Prostate gland (tissue), 2 donors: ENCODE data around the gene SLC28A2. TPM values are rescaled to one million over a fixed set of nuclear protein-coding genes. Genes with fewer than 3 reads are reported as not detected.

Source experiments
- DNase-seq: peaks from one replicate; pipeline ENCODE4 v3.0.0-alpha.2; 2019; ENCODE audit warnings: low spot score
- H3K27ac ChIP-seq, 2 donors: fragments of 200-600 bp; sonication (generic); 2 replicates each; pipeline ENCODE4 v1.5.1; 2017 to 2019
- H3K27me3 ChIP-seq: fragments of 200-600 bp; sonication (generic); replicated peaks from 2 replicates; pipeline ENCODE4 v1.5.1; 2019; ENCODE audit not compliant: insufficient read depth
- H3K36me3 ChIP-seq, 2 donors: fragments of 200-600 bp; sonication (generic); 1 replicate in 1 of 2; 2 replicates in 1 of 2; pipeline versions ENCODE4 v1.5.1 to v1.8.1; 2017 to 2019
- H3K4me1 ChIP-seq: fragments of 200-600 bp; sonication (generic); replicated peaks from 2 replicates; pipeline ENCODE4 v1.5.1; 2019
- H3K4me3 ChIP-seq, 2 donors: fragments of 200-600 bp; sonication (generic); 2 replicates each; pipeline ENCODE4 v1.5.1; 2017 to 2019
- H3K9me3 ChIP-seq: fragments of 200-600 bp; sonication (generic); 2 replicates; pipeline ENCODE4 v1.5.1; 2017
- CTCF ChIP-seq, 4 experiments: fragments of 200-600 bp in 2 of 4; fragments of 450-650 bp in 2 of 4; sonication (generic) in 2 of 4; IDR thresholded peaks; 1 replicate in 3 of 4; 2 replicates in 1 of 4; pipeline ENCODE4 v1.5.1; 2016 to 2019; ENCODE audit warnings: antibody characterized with exemption in 4 of 4, mild to moderate bottlenecking in 2 of 4, moderate library complexity in 2 of 4
- POLR2A ChIP-seq: fragments of 450-650 bp; IDR thresholded peaks from one replicate; pipeline ENCODE4 v1.6.1; 2016; ENCODE audit warnings: antibody characterized with exemption, mild to moderate bottlenecking
- POLR2AphosphoS5 ChIP-seq: sonication (generic); formaldehyde crosslinking; IDR thresholded peaks from one replicate; pipeline ENCODE4 v1.6.1; 2017; ENCODE audit warnings: antibody characterized with exemption
- whole genome bisulfite sequencing: methylation state at CpG from one replicate; pipeline ENCODE4 v1.1.5; 2018; 5-methylcytosine and 5-hydroxymethylcytosine counted together
- intact Hi-C: fragments of 100-400 bp; cut with DNase I; formaldehyde crosslinking; loops from one replicate; pipeline ENCODE4 v1.14.2; 2022
- total RNA-seq, 2 donors: library from RNA; depleted of rRNA; stranded (reverse); fragments of >200 nt; gene quantifications; one replicate each; pipeline ENCODE4 v1.1.0, GENCODE V29; 2016

The SLC28A2 gene
- total RNA-seq, 2 donors from 2014 or later, result 0.51 TPM; not detected in 1

GRCh38 chr15:45259796-45260195 lies 7.8 kb downstream of the SLC28A2 start:
- no peak for TF ChIP-seq POLR2AphosphoS5
- TF ChIP-seq POLR2A, result no peak
- TF ChIP-seq CTCF (IDR thresholded peaks at IDR 0.05), result no peak
- WGBS, result 85% methylated on average over 2 of the region's 2 CpGs
- intact Hi-C loops, result no loop called here

GRCh38 chr15:45262906-45263461 lies 10.9 kb downstream of the SLC28A2 start:
- intact Hi-C loops, result no loop called here
- WGBS, result 43% methylated on average over 4 of the region's 4 CpGs
- no peak for DNase-seq
- no peak overlapping the region for H3K4me3 ChIP-seq
- H3K9me3 ChIP-seq, result no peaks in the 10 kb centered on the region
- no peak overlapping the region for H3K27ac ChIP-seq
- H3K36me3 ChIP-seq, result no peaks in the 10 kb centered on the region
- no peaks in the 10 kb centered on the region for H3K4me1 ChIP-seq
- H3K27me3 ChIP-seq, result no peaks in the 10 kb centered on the region
- no peak for TF ChIP-seq POLR2AphosphoS5
- no peak for TF ChIP-seq CTCF (IDR thresholded peaks at IDR 0.05)
- TF ChIP-seq POLR2A, result no peak

More at GRCh38 chr15:45259796-45260195, 7.8 kb downstream of the SLC28A2 start:
- Histone ChIP-seq H3K9me3 (no peaks in the 10 kb centered on the region), H3K4me3 (no peak overlapping the region), H3K4me1 (no peaks in the 10 kb centered on the region), H3K27ac (no peak overlapping the region), H3K36me3 (no peaks in the 10 kb centered on the region), H3K27me3 (no peaks in the 10 kb centered on the region)
- DNase-seq, result no peak

- Histone ChIP-seq H3K4me1 (no peaks in the 10 kb centered on the region), H3K27me3 (no peaks in the 10 kb centered on the region), H3K36me3 (no peaks in the 10 kb centered on the region), H3K4me3 (no peak overlapping the region), H3K27ac (no peak overlapping the region), H3K9me3 (no peaks in the 10 kb centered on the region)
- no peak for DNase-seq
- WGBS, result 51% methylated on average over 2 of the region's 2 CpGs
- TF ChIP-seq CTCF (IDR thresholded peaks at IDR 0.05) (no peak), POLR2A (no peak), POLR2AphosphoS5 (no peak)
- intact Hi-C loops, result no loop called here
Measured at GRCh38 chr15:45263854-45264253, 11.8 kb downstream of the SLC28A2 start.

GRCh38 chr15:45265506-45265905 lies 13.5 kb downstream of the SLC28A2 start:
- Histone ChIP-seq H3K27me3 (no peaks in the 10 kb centered on the region), H3K36me3 (no peaks in the 10 kb centered on the region), H3K4me1 (no peaks in the 10 kb centered on the region), H3K9me3 (no peaks in the 10 kb centered on the region), H3K4me3 (no peak overlapping the region), H3K27ac (no peak overlapping the region)
- intact Hi-C loops, result no loop called here
- no peak for DNase-seq
- TF ChIP-seq POLR2AphosphoS5 (no peak), POLR2A (no peak), CTCF (IDR thresholded peaks at IDR 0.05) (no peak)
- 93% methylated on average over 3 of the region's 3 CpGs for WGBS

GRCh38 chr15:45268135-45268534 lies 16.1 kb downstream of the SLC28A2 start:
- H3K27ac ChIP-seq, result no peak overlapping the region
- 79% methylated on average over 2 of the region's 2 CpGs for WGBS
- intact Hi-C loops, result no loop called here
- H3K27me3 ChIP-seq, result no peaks in the 10 kb centered on the region
- no peaks in the 10 kb centered on the region for H3K9me3 ChIP-seq
- H3K4me3 ChIP-seq, result no peak overlapping the region
- H3K36me3 ChIP-seq, result no peaks in the 10 kb centered on the region
- DNase-seq, result no peak
- H3K4me1 ChIP-seq, result no peaks in the 10 kb centered on the region
- TF ChIP-seq CTCF (IDR thresholded peaks at IDR 0.05) (peak in 1 of 4 experiments; percentile 9), POLR2AphosphoS5 (no peak), POLR2A (no peak)
